ENCODE measurements around the gene TIMP1.

- TF ChIP-seq CTCF (IDR thresholded peaks at IDR 0.05; ENCODE audit: low read depth, low read length) (no peak), EZH2phosphoT487 (IDR thresholded peaks at IDR 0.05; ENCODE audit: low read depth) (no peak)
Observed at GRCh38 chrX:47574547-47575301, 7.5 kb upstream of the TIMP1 start.
